Measurements from ENCODE around the gene UBE2E1.

DNA sequence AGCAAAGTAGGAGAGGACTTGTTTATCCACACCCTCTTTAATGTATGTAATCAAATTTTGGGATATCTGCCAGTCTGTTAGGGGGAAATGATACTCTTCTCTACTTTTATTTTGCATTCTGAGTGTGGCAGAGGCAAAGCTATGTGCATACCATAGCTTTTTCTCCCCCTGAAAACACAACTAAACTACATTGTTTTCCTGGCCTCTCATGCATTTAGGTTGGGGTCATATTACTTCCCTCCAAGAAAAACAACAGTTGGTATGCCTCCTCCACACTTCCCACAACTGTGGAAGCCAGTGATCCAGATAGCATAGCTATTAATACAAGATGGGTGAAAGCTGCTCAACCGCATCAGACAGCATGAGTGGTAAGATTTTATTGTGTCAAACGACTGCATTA, 118.0 kb downstream of the UBE2E1 start:
- TF ChIP-seq, protein P1, sequence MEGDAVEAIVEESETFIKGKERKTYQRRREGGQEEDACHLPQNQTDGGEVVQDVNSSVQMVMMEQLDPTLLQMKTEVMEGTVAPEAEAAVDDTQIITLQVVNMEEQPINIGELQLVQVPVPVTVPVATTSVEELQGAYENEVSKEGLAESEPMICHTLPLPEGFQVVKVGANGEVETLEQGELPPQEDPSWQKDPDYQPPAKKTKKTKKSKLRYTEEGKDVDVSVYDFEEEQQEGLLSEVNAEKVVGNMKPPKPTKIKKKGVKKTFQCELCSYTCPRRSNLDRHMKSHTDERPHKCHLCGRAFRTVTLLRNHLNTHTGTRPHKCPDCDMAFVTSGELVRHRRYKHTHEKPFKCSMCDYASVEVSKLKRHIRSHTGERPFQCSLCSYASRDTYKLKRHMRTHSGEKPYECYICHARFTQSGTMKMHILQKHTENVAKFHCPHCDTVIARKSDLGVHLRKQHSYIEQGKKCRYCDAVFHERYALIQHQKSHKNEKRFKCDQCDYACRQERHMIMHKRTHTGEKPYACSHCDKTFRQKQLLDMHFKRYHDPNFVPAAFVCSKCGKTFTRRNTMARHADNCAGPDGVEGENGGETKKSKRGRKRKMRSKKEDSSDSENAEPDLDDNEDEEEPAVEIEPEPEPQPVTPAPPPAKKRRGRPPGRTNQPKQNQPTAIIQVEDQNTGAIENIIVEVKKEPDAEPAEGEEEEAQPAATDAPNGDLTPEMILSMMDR (IDR thresholded peaks at IDR 0.05), result no peak
- TF ChIP-seq POLR2AphosphoS5 (IDR thresholded peaks at IDR 0.05; ENCODE audit: insufficient read depth in 1 of 2, low read depth in 1 of 2) (no peak), POLR2A (IDR thresholded peaks at IDR 0.05) (no peak)
